HG03575 (cell line): ENCODE data around the gene TFDP2.
"Not testable (repeated sequence)": the region's sequence is repeated elsewhere in the genome, so short reads cannot be mapped to it uniquely, and the experiment has no call there.

Experiments used
- ATAC-seq: cut with Tn5 transposase; IDR thresholded peaks from one replicate; pipeline ENCODE4 v1.9.1; 2021; ENCODE audit not compliant: unreplicated experiment, insufficient number of reproducible peaks, low FRiP score; ENCODE audit errors: extremely low read depth

TFDP2 gene

GRCh38 chr3:142086581-142087090, 62.7 kb downstream of the TFDP2 start:
- ATAC-seq, result no peak

- ATAC-seq, result no peak
These were observed 68.2 kb downstream of the TFDP2 start for GRCh38 chr3:142081178-142081577.

- no peak for ATAC-seq
These were observed 71.4 kb downstream of the TFDP2 start for GRCh38 chr3:142077859-142078500.

- ATAC-seq, result no peak
These were observed 72.0 kb downstream of the TFDP2 start for GRCh38 chr3:142077155-142077858.

GRCh38 chr3:142075656-142076055, 73.7 kb downstream of the TFDP2 start:
- ATAC-seq, result not testable (repeated sequence)

GRCh38 chr3:142072816-142073215, 76.5 kb downstream of the TFDP2 start:
- ATAC-seq, result no peak

- ATAC-seq, result no peak
These were observed 83.4 kb downstream of the TFDP2 start for GRCh38 chr3:142065932-142066331.

- no peak for ATAC-seq
These were observed 84.0 kb downstream of the TFDP2 start for GRCh38 chr3:142065344-142065743.

GRCh38 chr3:142064454-142064853, 84.9 kb downstream of the TFDP2 start:
- ATAC-seq, result no peak

GRCh38 chr3:142057331-142057725, 92.0 kb downstream of the TFDP2 start:
- ATAC-seq, result no peak

- ATAC-seq, result no peak
These were observed 92.6 kb downstream of the TFDP2 start for GRCh38 chr3:142056656-142057330.

GRCh38 chr3:142053835-142054234, 95.5 kb downstream of the TFDP2 start:
- ATAC-seq, result no peak

- no peak for ATAC-seq
These were observed 96.1 kb downstream of the TFDP2 start for GRCh38 chr3:142053244-142053643.

- no peak for ATAC-seq
These were observed 98.0 kb downstream of the TFDP2 start for GRCh38 chr3:142051351-142051750.

GRCh38 chr3:142047021-142047369, 102.3 kb downstream of the TFDP2 start:
- ATAC-seq, result no peak

- no peak for ATAC-seq
These were observed 102.9 kb downstream of the TFDP2 start for GRCh38 chr3:142046320-142047020.

- ATAC-seq, result no peak
These were observed 108.3 kb downstream of the TFDP2 start for GRCh38 chr3:142040941-142041491.

- ATAC-seq, result no peak
These were observed 113.9 kb downstream of the TFDP2 start for GRCh38 chr3:142035308-142035922.

GRCh38 chr3:142033292-142033691, 116.1 kb downstream of the TFDP2 start:
- ATAC-seq, result no peak
